Right lobe of liver (tissue), 6 donors: ENCODE data around the gene AMPH. TPM values are rescaled to one million over a fixed set of nuclear protein-coding genes. Genes with fewer than 3 reads are reported as not detected.

ENCODE experiments used
- ATAC-seq, 4 donors: fragments of 200-7000 bp; cut with Tn5 transposase; one replicate each; pipeline ENCODE4 v1.9.1; 2020; ENCODE audit warnings: mild to moderate bottlenecking in 4 of 4, moderate library complexity in 4 of 4
- DNase-seq, 3 donors: peaks; one replicate each; pipeline ENCODE4 v3.0.0-alpha.2; 2020
- H3K27ac ChIP-seq, 3 donors: fragments of 200-600 bp; one replicate each; pipeline ENCODE4 v1.8.0; 2022
- H3K27me3 ChIP-seq, 2 donors: fragments of 200-600 bp; one replicate each; pipeline ENCODE4 v1.8.0; 2022
- H3K36me3 ChIP-seq, 4 donors: fragments of 200-600 bp; sonication (generic) in 1 of 4; one replicate each; pipeline versions ENCODE4 v1.5.1 to v1.8.0; 2017 to 2022; ENCODE audit warnings: control low read depth in 1 of 4
- H3K4me1 ChIP-seq, 4 donors: fragments of 200-600 bp; sonication (generic) in 1 of 4; one replicate each; pipeline versions ENCODE4 v1.5.1 to v1.8.0; 2017 to 2022; ENCODE audit warnings: control low read depth in 1 of 4
- H3K4me3 ChIP-seq, 3 donors: fragments of 200-600 bp; one replicate each; pipeline ENCODE4 v1.8.0; 2022
- H3K9me3 ChIP-seq, 4 donors: fragments of 200-600 bp; sonication (generic) in 1 of 4; one replicate each; pipeline versions ENCODE4 v1.5.1 to v1.8.0; 2017 to 2022; ENCODE audit warnings: control low read depth in 1 of 4
- POLR2A ChIP-seq: fragments of 450-650 bp; IDR thresholded peaks from one replicate; pipeline ENCODE4 v1.6.1; 2017; ENCODE audit warnings: antibody characterized with exemption, mild to moderate bottlenecking
- WGBS: methylation state at CpG from one replicate; pipeline ENCODE4 v1.1.6; 2018; ENCODE audit warnings: low coverage, low lambda C conversion rate; ENCODE audit not compliant: insufficient coverage; ENCODE audit errors: missing lambda C conversion rate; 5-methylcytosine and 5-hydroxymethylcytosine counted together
- intact Hi-C, 2 donors: fragments of 100-400 bp; cut with DNase I; formaldehyde crosslinking; loops; one replicate each; pipeline versions ENCODE4 v1.11.2 to v1.14.1; 2022
- total RNA-seq, 6 experiments: library from RNA; depleted of rRNA in 2 of 6; stranded (reverse); fragments of >200 nt in 2 of 6; fragmentation: NEBNext Ultra II Directional in 3 of 6; extraction: Animal tissue kit (Norgen Biotek cat#: 25700) in 3 of 6; gene quantifications; one replicate each; pipeline versions ENCODE4 v1.1.0 to v1.2.4, GENCODE V29; 2016 to 2023
- TF ChIP-seq, protein P1 (sequence below), 4 donors: fragments of 200-600 bp in 3 of 4; fragments of 450-650 bp in 1 of 4; IDR thresholded peaks; one replicate each; pipeline versions ENCODE4 v1.5.1 to v1.8.0; 2016 to 2022; ENCODE audit warnings: antibody characterized with exemption in 4 of 4, mild to moderate bottlenecking in 2 of 4
- donor health status: DM: no; HTN: yes; CAD: no.
- donor health status: DM: no; HTN: no; CAD: no.
- donor health status: DM: no; HTN: no; CAD: no.
- donor health status: DM: no; HTN: yes; CAD: no.
- donor health status: DM: no; HTN: yes; CAD: no.

The AMPH gene
- total RNA-seq, 6 experiments from 2014 or later, result 0.20 to 0.67 (median 0.39) TPM

DNA sequence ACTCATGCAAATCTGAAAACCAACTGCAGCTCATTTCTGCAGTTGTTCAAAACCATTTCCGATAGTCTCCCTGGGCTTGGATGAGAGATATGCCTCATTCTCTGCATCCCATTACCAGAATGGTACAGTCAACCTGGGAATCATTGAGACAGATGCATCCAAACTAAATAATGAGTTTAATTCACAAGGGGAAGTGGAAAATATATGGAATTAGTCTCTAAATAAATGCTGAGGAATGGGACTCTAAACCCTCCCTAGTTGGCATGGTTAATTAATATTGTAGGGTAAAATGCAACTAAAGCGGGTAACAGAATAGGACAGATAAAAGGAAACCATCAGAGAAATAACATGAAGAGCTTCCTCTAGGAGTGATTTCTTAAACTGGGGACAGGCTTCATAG, 118.9 kb downstream of the AMPH start:
- no peaks in the 10 kb centered on the region for H3K9me3 ChIP-seq
- WGBS, result 75% methylated on average over 1 of the region's 2 CpGs
- no peaks in the 10 kb centered on the region for H3K4me1 ChIP-seq
- intact Hi-C loops, result no loop called here
- no peaks in the 10 kb centered on the region for H3K36me3 ChIP-seq
- no peak for TF ChIP-seq POLR2A
- TF ChIP-seq, protein P1, sequence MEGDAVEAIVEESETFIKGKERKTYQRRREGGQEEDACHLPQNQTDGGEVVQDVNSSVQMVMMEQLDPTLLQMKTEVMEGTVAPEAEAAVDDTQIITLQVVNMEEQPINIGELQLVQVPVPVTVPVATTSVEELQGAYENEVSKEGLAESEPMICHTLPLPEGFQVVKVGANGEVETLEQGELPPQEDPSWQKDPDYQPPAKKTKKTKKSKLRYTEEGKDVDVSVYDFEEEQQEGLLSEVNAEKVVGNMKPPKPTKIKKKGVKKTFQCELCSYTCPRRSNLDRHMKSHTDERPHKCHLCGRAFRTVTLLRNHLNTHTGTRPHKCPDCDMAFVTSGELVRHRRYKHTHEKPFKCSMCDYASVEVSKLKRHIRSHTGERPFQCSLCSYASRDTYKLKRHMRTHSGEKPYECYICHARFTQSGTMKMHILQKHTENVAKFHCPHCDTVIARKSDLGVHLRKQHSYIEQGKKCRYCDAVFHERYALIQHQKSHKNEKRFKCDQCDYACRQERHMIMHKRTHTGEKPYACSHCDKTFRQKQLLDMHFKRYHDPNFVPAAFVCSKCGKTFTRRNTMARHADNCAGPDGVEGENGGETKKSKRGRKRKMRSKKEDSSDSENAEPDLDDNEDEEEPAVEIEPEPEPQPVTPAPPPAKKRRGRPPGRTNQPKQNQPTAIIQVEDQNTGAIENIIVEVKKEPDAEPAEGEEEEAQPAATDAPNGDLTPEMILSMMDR (IDR thresholded peaks at IDR 0.05), result no peak
- no peaks in the 10 kb centered on the region for H3K27me3 ChIP-seq
- no peak overlapping the region for H3K27ac ChIP-seq
- ATAC-seq, result no peak
- no peak overlapping the region for H3K4me3 ChIP-seq
- DNase-seq, result no peak

DNA sequence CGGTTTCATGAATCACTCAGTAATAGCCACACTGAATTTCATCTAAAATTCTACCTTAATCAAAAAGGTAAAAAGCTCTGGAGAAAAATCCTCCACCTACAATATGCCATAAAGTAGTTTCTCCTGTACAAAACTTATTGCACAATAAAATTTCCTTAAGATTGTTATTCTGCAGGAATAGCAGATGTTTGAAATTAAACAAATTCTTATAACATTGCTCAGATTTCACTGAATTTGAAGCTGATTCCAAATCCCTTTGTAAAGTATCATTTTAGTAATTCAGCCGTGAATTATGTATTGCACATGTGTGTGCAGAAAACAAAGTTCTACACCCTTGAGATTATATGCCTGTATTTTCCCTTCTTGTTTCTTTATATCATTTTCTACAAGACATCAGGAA, 123.8 kb downstream of the AMPH start:
- Histone ChIP-seq H3K4me3 (no peak overlapping the region), H3K27ac (no peak overlapping the region), H3K9me3 (no peaks in the 10 kb centered on the region), H3K36me3 (no peaks in the 10 kb centered on the region), H3K27me3 (no peaks in the 10 kb centered on the region), H3K4me1 (no peaks in the 10 kb centered on the region)
- WGBS, result 51% methylated on average over 2 of the region's 2 CpGs
- DNase-seq, result no peak
- ATAC-seq, result no peak
- TF ChIP-seq, protein P1 (IDR thresholded peaks at IDR 0.05), result no peak
- no peak for TF ChIP-seq POLR2A
- intact Hi-C loops, result no loop called here

DNA sequence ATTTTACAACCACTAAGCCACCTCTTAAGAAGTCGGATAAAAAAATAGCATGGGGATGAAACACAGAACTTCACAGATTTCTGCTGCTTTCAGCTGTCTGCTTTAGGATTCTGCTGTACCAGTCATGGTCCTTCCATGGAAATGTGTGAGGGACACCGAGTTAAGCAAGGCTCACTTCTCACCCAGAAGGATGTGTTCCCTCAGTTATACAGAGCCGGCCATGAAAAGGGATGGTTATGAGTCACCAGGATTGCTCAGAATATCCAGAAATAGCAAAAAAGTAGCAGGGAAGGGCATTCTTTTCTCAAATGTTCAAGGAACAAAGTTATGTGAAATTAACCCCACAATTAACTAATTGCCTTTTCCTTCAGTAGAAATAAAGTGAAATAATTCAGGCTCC, 124.4 kb downstream of the AMPH start:
- TF ChIP-seq POLR2A, result no peak
- TF ChIP-seq, protein P1 (IDR thresholded peaks at IDR 0.05), result no peak
- H3K9me3 ChIP-seq, result no peaks in the 10 kb centered on the region
- H3K4me1 ChIP-seq, result no peaks in the 10 kb centered on the region
- no peaks in the 10 kb centered on the region for H3K27me3 ChIP-seq
- ATAC-seq (no peak), DNase-seq (no peak)
- 46% methylated on average over 3 of the region's 3 CpGs for WGBS
- intact Hi-C loops, result no loop called here
- no peaks in the 10 kb centered on the region for H3K36me3 ChIP-seq
- H3K4me3 ChIP-seq, result no peak overlapping the region
- no peak overlapping the region for H3K27ac ChIP-seq

DNA sequence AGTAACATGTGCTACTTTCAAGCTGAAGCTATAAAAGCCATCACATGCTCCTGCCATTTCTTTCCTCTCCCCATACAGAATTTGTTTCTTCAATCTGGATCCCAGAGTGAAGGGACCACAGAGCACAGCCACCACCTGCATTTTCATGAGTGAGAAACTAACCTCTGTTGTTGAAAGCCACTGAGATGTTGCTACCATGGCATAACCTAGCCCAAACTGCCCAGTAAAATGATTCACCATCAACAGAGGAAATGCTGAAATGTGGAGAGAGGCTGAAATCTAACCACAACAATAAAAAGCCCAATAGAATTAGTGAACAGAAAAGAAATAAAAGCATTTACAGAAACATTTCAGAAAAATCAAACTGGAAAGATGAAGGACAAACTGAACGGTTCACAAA, 125.2 kb downstream of the AMPH start:
- Histone ChIP-seq H3K36me3 (no peaks in the 10 kb centered on the region), H3K27ac (no peak overlapping the region), H3K27me3 (no peaks in the 10 kb centered on the region), H3K9me3 (no peaks in the 10 kb centered on the region), H3K4me1 (no peaks in the 10 kb centered on the region), H3K4me3 (no peak overlapping the region)
- no peak for DNase-seq
- no peak for ATAC-seq
- intact Hi-C loops, result no loop called here
- TF ChIP-seq POLR2A, result no peak
- TF ChIP-seq, protein P1 (IDR thresholded peaks at IDR 0.05), result no peak
- 54% methylated on average over 1 of the region's 1 CpG for WGBS

DNA sequence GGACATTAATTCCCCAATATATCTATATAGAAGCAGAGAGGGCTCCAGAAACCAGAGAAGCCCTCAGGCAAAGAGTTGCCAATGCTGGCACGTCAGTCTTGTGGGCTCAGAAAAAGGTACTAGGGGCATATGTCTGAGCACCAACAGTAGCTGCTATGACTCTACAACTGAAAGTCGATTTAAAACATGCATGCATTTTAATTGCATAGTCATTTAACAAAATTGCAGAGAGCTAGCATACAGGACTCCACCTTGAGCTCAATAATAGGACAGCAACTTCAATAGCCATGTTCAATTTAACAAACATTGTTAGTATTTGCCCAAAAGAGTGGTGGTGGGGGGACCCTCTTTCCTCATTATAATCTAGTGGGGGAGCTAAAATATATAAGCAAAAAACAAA, 126.5 kb downstream of the AMPH start:
- intact Hi-C loops, result no loop called here
- DNase-seq (no peak), ATAC-seq (no peak)
- Histone ChIP-seq H3K9me3 (no peaks in the 10 kb centered on the region), H3K4me1 (no peaks in the 10 kb centered on the region), H3K4me3 (no peak overlapping the region), H3K36me3 (no peaks in the 10 kb centered on the region), H3K27me3 (no peaks in the 10 kb centered on the region), H3K27ac (no peak overlapping the region)
- TF ChIP-seq POLR2A, result no peak
- TF ChIP-seq, protein P1 (IDR thresholded peaks at IDR 0.05), result no peak
- WGBS, result 0% methylated on average over 1 of the region's 2 CpGs
